Measurements from ENCODE around the gene CHDH. TPM values are rescaled to one million over a fixed set of nuclear protein-coding genes. Genes with fewer than 3 reads are reported as not detected.

Gene CHDH
- total RNA-seq, 4 donors from 2014 or later, result 57.8 to 126 (median 94.2) TPM

- Histone ChIP-seq H3K27me3 (no peaks in the 10 kb centered on the region), H3K4me1 (no peaks in the 10 kb centered on the region), H3K36me3 (peaks cover 0 to 54% (median 0%) of the 10 kb centered on the region in 3 donors), H3K4me3 (no peak overlapping the region), H3K27ac (no peak overlapping the region), H3K9me3 (no peaks in the 10 kb centered on the region)
- TF ChIP-seq, protein P1, sequence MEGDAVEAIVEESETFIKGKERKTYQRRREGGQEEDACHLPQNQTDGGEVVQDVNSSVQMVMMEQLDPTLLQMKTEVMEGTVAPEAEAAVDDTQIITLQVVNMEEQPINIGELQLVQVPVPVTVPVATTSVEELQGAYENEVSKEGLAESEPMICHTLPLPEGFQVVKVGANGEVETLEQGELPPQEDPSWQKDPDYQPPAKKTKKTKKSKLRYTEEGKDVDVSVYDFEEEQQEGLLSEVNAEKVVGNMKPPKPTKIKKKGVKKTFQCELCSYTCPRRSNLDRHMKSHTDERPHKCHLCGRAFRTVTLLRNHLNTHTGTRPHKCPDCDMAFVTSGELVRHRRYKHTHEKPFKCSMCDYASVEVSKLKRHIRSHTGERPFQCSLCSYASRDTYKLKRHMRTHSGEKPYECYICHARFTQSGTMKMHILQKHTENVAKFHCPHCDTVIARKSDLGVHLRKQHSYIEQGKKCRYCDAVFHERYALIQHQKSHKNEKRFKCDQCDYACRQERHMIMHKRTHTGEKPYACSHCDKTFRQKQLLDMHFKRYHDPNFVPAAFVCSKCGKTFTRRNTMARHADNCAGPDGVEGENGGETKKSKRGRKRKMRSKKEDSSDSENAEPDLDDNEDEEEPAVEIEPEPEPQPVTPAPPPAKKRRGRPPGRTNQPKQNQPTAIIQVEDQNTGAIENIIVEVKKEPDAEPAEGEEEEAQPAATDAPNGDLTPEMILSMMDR (IDR thresholded peaks at IDR 0.05), result no peak
- TF ChIP-seq POLR2A (IDR thresholded peaks at IDR 0.05), result no peak
- DNase-seq, result no peak
These were observed 27.7 kb downstream of the CHDH start for GRCh38 chr3:53818221-53819162.

DNA sequence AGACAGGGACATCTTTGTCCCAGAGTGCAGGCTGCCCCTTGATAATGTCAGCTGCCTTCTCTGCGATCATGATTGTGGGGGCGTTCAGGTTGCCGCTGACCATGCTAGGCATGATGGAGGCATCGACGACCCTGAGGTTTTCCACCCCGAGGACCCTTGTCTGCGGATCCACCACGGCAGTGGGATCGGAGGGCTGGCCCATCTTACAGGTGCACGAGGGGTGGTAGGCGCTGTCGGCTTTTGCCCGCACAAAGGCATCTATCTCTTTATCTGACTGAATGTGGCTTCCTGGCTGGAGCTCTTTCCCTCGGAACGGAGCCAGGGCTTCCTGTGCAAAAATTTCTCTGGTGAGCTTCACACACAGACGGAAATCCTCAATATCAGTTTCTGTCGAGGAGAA is 28.4 kb downstream of the CHDH start:
- Histone ChIP-seq H3K36me3 (peaks cover 0 to 47% (median 0%) of the 10 kb centered on the region in 3 donors), H3K27ac (no peak overlapping the region), H3K27me3 (no peaks in the 10 kb centered on the region), H3K4me3 (no peak overlapping the region), H3K4me1 (no peaks in the 10 kb centered on the region), H3K9me3 (no peaks in the 10 kb centered on the region)
- no peak for DNase-seq
- TF ChIP-seq, protein P1 (IDR thresholded peaks at IDR 0.05), result no peak
- no peak for TF ChIP-seq POLR2A (IDR thresholded peaks at IDR 0.05)

DNA sequence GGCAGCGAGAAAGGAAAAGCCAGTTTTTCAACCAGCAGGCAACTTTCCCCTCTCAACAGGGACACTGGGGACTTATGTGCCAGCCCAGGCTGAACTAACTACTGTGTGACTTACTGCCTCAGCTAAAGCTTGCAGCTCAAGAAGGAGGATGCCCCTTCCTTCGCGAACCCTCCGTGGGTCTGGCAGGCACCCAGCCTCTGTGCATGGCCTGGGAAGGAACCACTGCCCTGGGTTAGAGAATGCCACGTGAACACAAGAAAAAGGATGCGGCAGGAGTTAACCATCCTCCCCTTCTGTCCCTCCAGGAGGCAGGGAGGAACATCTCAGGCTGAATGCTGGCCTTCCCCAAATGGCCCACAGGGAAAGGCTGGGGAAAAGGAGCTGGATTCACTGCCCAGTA is 29.0 kb downstream of the CHDH start:
- Histone ChIP-seq H3K27me3 (no peaks in the 10 kb centered on the region), H3K4me1 (no peaks in the 10 kb centered on the region), H3K4me3 (no peak overlapping the region), H3K36me3 (peaks cover 0 to 41% (median 0%) of the 10 kb centered on the region in 3 donors), H3K9me3 (no peaks in the 10 kb centered on the region), H3K27ac (no peak overlapping the region)
- no peak for DNase-seq
- TF ChIP-seq POLR2A (IDR thresholded peaks at IDR 0.05), result no peak
- TF ChIP-seq, protein P1 (IDR thresholded peaks at IDR 0.05), result no peak

DNA sequence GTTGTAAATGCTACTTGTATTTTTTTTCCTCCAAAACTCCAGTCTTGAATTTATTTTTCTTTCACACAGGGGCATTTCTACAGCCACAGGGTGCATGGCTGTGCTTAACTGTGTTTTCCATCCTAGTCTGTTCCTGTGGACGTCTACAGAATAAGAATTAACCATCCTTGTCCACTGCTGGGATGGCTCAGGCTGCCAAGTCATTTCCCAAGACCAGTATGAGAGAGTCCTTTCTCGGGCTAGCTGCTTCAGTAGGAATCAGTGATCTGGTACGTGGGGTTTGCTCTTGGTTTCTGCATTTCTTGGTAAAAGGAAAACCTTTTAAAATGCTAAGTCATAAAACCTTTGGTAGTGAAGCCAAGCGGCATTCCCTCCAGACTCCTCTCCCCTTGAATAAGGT is 29.8 kb downstream of the CHDH start:
- no peak for DNase-seq
- TF ChIP-seq, protein P1 (IDR thresholded peaks at IDR 0.05), result no peak
- no peak for TF ChIP-seq POLR2A (IDR thresholded peaks at IDR 0.05)
- no peak overlapping the region for H3K4me3 ChIP-seq
- peaks cover 0 to 41% (median 0%) of the 10 kb centered on the region in 3 donors for H3K36me3 ChIP-seq
- H3K9me3 ChIP-seq, result no peaks in the 10 kb centered on the region
- H3K4me1 ChIP-seq, result no peaks in the 10 kb centered on the region
- H3K27ac ChIP-seq, result no peak overlapping the region
- no peaks in the 10 kb centered on the region for H3K27me3 ChIP-seq

GRCh38 chr3:53815651-53816050 is 30.6 kb downstream of the CHDH start:
- H3K9me3 ChIP-seq, result no peaks in the 10 kb centered on the region
- H3K4me3 ChIP-seq, result no peak overlapping the region
- no peaks in the 10 kb centered on the region for H3K27me3 ChIP-seq
- no peak for DNase-seq
- no peak for TF ChIP-seq POLR2A (IDR thresholded peaks at IDR 0.05)
- TF ChIP-seq, protein P1 (IDR thresholded peaks at IDR 0.05), result no peak
- no peak overlapping the region for H3K27ac ChIP-seq
- no peaks in the 10 kb centered on the region for H3K4me1 ChIP-seq
- H3K36me3 ChIP-seq, result peaks cover 0 to 35% (median 0%) of the 10 kb centered on the region in 3 donors
